HepG2 (cell line): ENCODE measurements around the gene TNFRSF25. TPM values are rescaled to one million over a fixed set of nuclear protein-coding genes. Genes with fewer than 3 reads are reported as not detected.

ENCODE experiments used
- ATAC-seq: fragments of 200-7000 bp; cut with Tn5 transposase; 3 replicates; pipeline ENCODE4 v1.9.1; 2020; ENCODE audit warnings: mild to moderate bottlenecking, moderate library complexity
- BruUV-seq: library from RNA; stranded (reverse); fragments of 400-500 nt; replicated peaks from 2 replicates; lab custom pipeline; 2021; lab: Mats Ljungman, UMichigan
- CTCF ChIA-PET: fragments of 300-600 bp; formaldehyde crosslinking; extraction: SDS; loops from one replicate; lab custom pipeline; 2021; ENCODE audit warnings: low total read pairs, inconsistent platforms, low intra/inter-chr PET ratio; lab: Yijun Ruan, JAX
- POLR2A ChIA-PET: fragments of 350-600 bp; sonication (Branson Sonifier 250); formaldehyde crosslinking; loops from one replicate; lab custom pipeline; 2020; ENCODE audit warnings: antibody characterized with exemption, inconsistent platforms; lab: Yijun Ruan, JAX
- DNase-seq: peaks from one replicate; pipeline ENCODE4 v3.0.0-alpha.2; 2015; ENCODE audit warnings: low spot score
- FAIRE-seq: peaks from 3 replicates; lab custom pipeline; 2011; peaks lifted over from hg19 to GRCh38; lab: Jason Lieb, UNC
- H2AFZ ChIP-seq: one replicate; pipeline ENCODE4 v1.6.1; 2011; ENCODE audit warnings: low read length, inconsistent platforms
- H3K27ac ChIP-seq: fragments of 300-600 bp; 3 replicates; pipeline ENCODE4 v1.8.0; 2011; ENCODE audit warnings: mixed run types, mild to moderate bottlenecking, mixed read lengths, low read length, inconsistent platforms; ENCODE audit not compliant: insufficient read depth; ENCODE audit errors: extremely low read length
- H3K27me3 ChIP-seq, 2 experiments: fragments of 200-600 bp in 1 of 2; 2 replicates in 1 of 2; 3 replicates in 1 of 2; pipeline versions ENCODE4 v1.6.0 to v1.8.0; 2011; ENCODE audit warnings: low read length in 2 of 2, mild to moderate bottlenecking in 2 of 2, moderate library complexity in 2 of 2, inconsistent platforms in 1 of 2; ENCODE audit not compliant: insufficient read depth in 2 of 2, control insufficient read depth in 1 of 2
- H3K36me3 ChIP-seq, 2 experiments: fragments of 200-600 bp in 1 of 2; replicated peaks in 1 of 2; 2 replicates in 1 of 2; 3 replicates in 1 of 2; pipeline versions ENCODE4 v1.5.1 to v1.8.0; 2011; ENCODE audit warnings: low read length in 2 of 2, inconsistent platforms in 1 of 2; ENCODE audit not compliant: insufficient read depth in 2 of 2, control insufficient read depth in 1 of 2
- H3K4me1 ChIP-seq: 2 replicates; pipeline ENCODE4 v1.5.1; 2012; ENCODE audit warnings: low read length, inconsistent platforms; ENCODE audit not compliant: insufficient read depth
- H3K4me2 ChIP-seq: 2 replicates; pipeline ENCODE4 v1.6.0; 2011; ENCODE audit warnings: low read depth, low read length, inconsistent platforms
- H3K4me3 ChIP-seq, 3 experiments: fragments of 200-600 bp in 1 of 3; sonication (generic), shearing (Covaris generic) in 1 of 3; replicated peaks in 1 of 3; 2 replicates each; pipeline ENCODE4 v1.5.1; 2011 to 2016; ENCODE audit warnings: low read length in 3 of 3, inconsistent platforms in 2 of 3, low read depth in 2 of 3, mild to moderate bottlenecking in 2 of 3, control low read depth in 1 of 3, mixed read lengths in 1 of 3; ENCODE audit not compliant: insufficient read depth in 1 of 3
- H3K79me2 ChIP-seq: one replicate; pipeline ENCODE4 v1.6.1; 2011; ENCODE audit warnings: low read length, inconsistent platforms; ENCODE audit not compliant: insufficient read depth
- H3K9ac ChIP-seq: 2 replicates; pipeline ENCODE4 v1.6.0; 2011; ENCODE audit warnings: mild to moderate bottlenecking, low read depth, low read length, inconsistent platforms; ENCODE audit not compliant: insufficient read depth
- H3K9me3 ChIP-seq: 2 replicates; pipeline ENCODE4 v1.5.1; 2012; ENCODE audit warnings: mild to moderate bottlenecking, low read length
- H4K20me1 ChIP-seq: 2 replicates; pipeline ENCODE4 v1.6.0; 2011; ENCODE audit warnings: inconsistent platforms, mild to moderate bottlenecking, low read length, moderate library complexity; ENCODE audit not compliant: insufficient read depth
- AGO2 ChIP-seq: fragments of 200-400 bp; formaldehyde crosslinking; optimal IDR thresholded peaks from 2 replicates; pipeline ENCODE3; 2017; ENCODE audit warnings: mild to moderate bottlenecking, low read depth, low read length, moderate library complexity
- CAMTA2 ChIP-seq: sonication (generic); formaldehyde crosslinking; IDR thresholded peaks from 2 replicates; pipeline ENCODE4 v1.4.0; 2020; ENCODE audit warnings: mild to moderate bottlenecking, missing genetic modification reagents, borderline replicate concordance
- CTCF ChIP-seq: sonication (generic); formaldehyde crosslinking; IDR thresholded peaks from 2 replicates; pipeline ENCODE4 v1.5.0; 2020; ENCODE audit warnings: mild to moderate bottlenecking, missing genetic modification reagents, moderate library complexity
- HOXA7 ChIP-seq: sonication (generic); formaldehyde crosslinking; IDR thresholded peaks from 2 replicates; pipeline ENCODE4 v1.8.1; 2022; ENCODE audit warnings: mild to moderate bottlenecking, missing genetic modification reagents, moderate library complexity
- NONO ChIP-seq, 2 experiments: fragments of 450-650 bp in 1 of 2; sonication (generic) in 1 of 2; formaldehyde crosslinking in 1 of 2; IDR thresholded peaks in 1 of 2; conservative IDR thresholded peaks in 1 of 2; 2 replicates each; pipeline versions ENCODE4 v1.6.1 to v1.8.0; 2017 to 2022; ENCODE audit warnings: mild to moderate bottlenecking in 1 of 2, missing genetic modification reagents in 1 of 2, moderate library complexity in 1 of 2
- PCBP1 ChIP-seq: fragments of 200-400 bp; formaldehyde crosslinking; IDR thresholded peaks from 2 replicates; pipeline ENCODE4 v1.6.1; 2017; ENCODE audit warnings: mild to moderate bottlenecking, low read depth, low read length, borderline replicate concordance
- POLR2A ChIP-seq, 2 experiments: IDR thresholded peaks; 2 replicates each; pipeline ENCODE4 v1.6.1; 2011; ENCODE audit warnings: low read depth in 2 of 2, low read length in 2 of 2, mild to moderate bottlenecking in 1 of 2, moderate library complexity in 1 of 2; ENCODE audit not compliant: insufficient read depth in 1 of 2
- POLR2G ChIP-seq: fragments of 200-400 bp; formaldehyde crosslinking; IDR thresholded peaks from 2 replicates; pipeline ENCODE4 v1.6.1; 2018; ENCODE audit warnings: mild to moderate bottlenecking, low read depth, low read length, moderate library complexity
- REST ChIP-seq, 2 experiments: IDR thresholded peaks; 2 replicates each; pipeline ENCODE4 v1.6.1; 2011 to 2012; ENCODE audit warnings: low read length in 2 of 2, borderline replicate concordance in 1 of 2, low read depth in 1 of 2, mild to moderate bottlenecking in 1 of 2, moderate library complexity in 1 of 2
- SP4 ChIP-seq: sonication (generic); formaldehyde crosslinking; IDR thresholded peaks from 2 replicates; pipeline ENCODE4 v1.8.1; 2023; ENCODE audit warnings: mild to moderate bottlenecking, missing genetic modification reagents
- ZNF143 ChIP-seq: sonication (generic); formaldehyde crosslinking; IDR thresholded peaks from 2 replicates; pipeline ENCODE4 v1.4.0; 2020; ENCODE audit warnings: missing genetic modification reagents
- WGBS: methylation state at CpG from one replicate; pipeline ENCODE4 v1.1.6; 2017; ENCODE audit warnings: low lambda C conversion rate; 5-methylcytosine and 5-hydroxymethylcytosine counted together
- in situ Hi-C: cut with HindIII; loops from 2 replicates; pipeline ENCODE4 v1.10.0; 2017; ENCODE audit warnings: low pct_unique_long_range_greater_than_20kb; ENCODE audit not compliant: extremely low pct_ligation_motif_present
- intact Hi-C: fragments of 100-400 bp; cut with micrococcal nuclease; formaldehyde crosslinking; loops from one replicate; pipeline ENCODE4 v1.10.0; 2022; ENCODE audit not compliant: unreplicated experiment
- polyA plus RNA-seq, 8 experiments: library from polyadenylated mRNA; depleted of rRNA in 3 of 8; stranded (reverse) in 7 of 8; unstranded in 1 of 8; fragments of >200 nt; fragmentation: Illumina TruSeq in 4 of 8; extraction: Trizol in 4 of 8; gene quantifications; 2 replicates each; pipeline versions ENCODE4 v1.2.1 to v1.2.3, GENCODE V29; 2011 to 2016; ENCODE audit warnings: low read depth in 4 of 8, missing spikeins in 1 of 8, mixed read lengths in 1 of 8; ENCODE audit not compliant: insufficient read depth in 1 of 8
- total RNA-seq, 5 experiments: library from RNA; depleted of rRNA; stranded (reverse); fragments of >200 nt; fragmentation: Illumina TruSeq; extraction: Trizol; gene quantifications; 2 replicates each; pipeline ENCODE4 v1.2.3, GENCODE V29; 2016; ENCODE audit warnings: low read depth in 1 of 5

The TNFRSF25 gene
- total and polyA plus RNA-seq, 2 of the 13 experiments (the other 11 are each of a cell fraction or from before 2014, with no cell fraction given), result 1.4 to 1.5 TPM

- Histone ChIP-seq H3K4me1 (peaks cover 21% of the 10 kb centered on the region), H3K9ac (no peak overlapping the region), H3K27me3 (no peaks in the 10 kb centered on the region), H3K36me3 (peaks cover 2 to 6% of the 10 kb centered on the region in 2 experiments; a peak in 2 of 5 replicates), H3K4me2 (no peak overlapping the region), H3K9me3 (no peaks in the 10 kb centered on the region), H3K4me3 (no peak overlapping the region), H3K79me2 (no peaks in the 10 kb centered on the region), H3K27ac (no peak overlapping the region), H2AFZ (no peak overlapping the region), H4K20me1 (peaks cover 4% of the 10 kb centered on the region; the same call in 1 of the 2 replicates)
- intact Hi-C loops, result no loop called here
- ATAC-seq, result peak; percentile 1; the same call in 2 of the 3 replicates
- ChIA-PET CTCF (no interaction called here), POLR2A (interaction anchor here (1.1 to 2.3 kb wide), 3 partner anchors 8 to 13 kb away, joined by 3 to 10 read pairs (median 8); no protein-coding TSS in a partner anchor)
- in situ Hi-C loops, result no loop called here
- FAIRE-seq, result no peak
- DNase-seq, result no peak
- WGBS, result 85% methylated on average over 12 of the region's 13 CpGs
- no TSS peak for BruUV-seq
- TF ChIP-seq HOXA7 (CRISPR knock-in tag) (peak; percentile 11; the same call in 1 of the 2 replicates), REST (IDR thresholded peaks at IDR 0.05; ENCODE audit: borderline replicate concordance in 1 of 2, low read depth in 1 of 2, low read length in 2 of 2) (0 out of 4 replicates have a peak, but pooled peaks of 1 of the 2 experiments have one; percentile 3), POLR2A (IDR thresholded peaks at IDR 0.05; ENCODE audit: insufficient read depth in 1 of 2, low read depth in 2 of 2, low read length in 2 of 2) (peak in 1 of 2 experiments; percentile 66; a peak in 2 of 4 replicates), POLR2G (peak; percentile 30), ZNF143 (CRISPR knock-in tag) (no peak), NONO (IDR thresholded peaks at IDR 0.05) (no peak), NONO (CRISPR knock-in tag; conservative IDR thresholded peaks at IDR 0.05) (peak; percentile 69), SP4 (CRISPR knock-in tag) (peak; percentile 3; the same call in 1 of the 2 replicates), AGO2 (peak; percentile 90), PCBP1 (0 out of 2 replicates have a peak, but pooled peaks have one; percentile 29), CAMTA2 (CRISPR knock-in tag) (0 out of 2 replicates have a peak, but pooled peaks have one; percentile 38), CTCF (CRISPR knock-in tag) (peak; percentile 11; the same call in 1 of the 2 replicates)
Measured at GRCh38 chr1:6462412-6463119, 3.4 kb downstream of the TNFRSF25 start.
